Epidermal melanocyte (primary cell): Measurements from ENCODE around the gene CPEB2.
"Not testable (repeated sequence)": the region's sequence is repeated elsewhere in the genome, so short reads cannot be mapped to it uniquely, and the experiment has no call there.

Experiments
- DNase-seq: peaks from one replicate; pipeline ENCODE4 v3.0.0; 2011; ENCODE audit warnings: low spot score; ENCODE audit not compliant: insufficient read length

Gene CPEB2

DNA sequence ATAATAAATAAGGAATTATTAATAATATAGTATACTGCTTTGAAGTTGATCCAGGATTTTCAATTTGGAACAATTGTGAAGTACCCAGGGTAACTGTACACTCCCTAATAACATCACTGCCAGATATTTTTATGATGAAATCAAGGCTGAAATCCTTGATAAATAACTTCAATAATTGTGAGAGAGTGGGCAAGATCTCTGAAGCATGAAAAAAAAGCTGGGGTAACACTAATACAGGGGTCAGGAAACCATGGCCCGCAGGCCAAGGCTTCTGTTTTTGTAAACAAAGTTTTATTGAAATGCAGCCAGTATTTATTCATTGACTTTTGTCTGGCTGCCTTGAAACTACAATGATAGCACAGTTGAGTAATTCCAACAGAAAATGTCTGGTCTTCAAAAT lies 41.6 kb downstream of the CPEB2 start:
- DNase-seq: no peak

DNA sequence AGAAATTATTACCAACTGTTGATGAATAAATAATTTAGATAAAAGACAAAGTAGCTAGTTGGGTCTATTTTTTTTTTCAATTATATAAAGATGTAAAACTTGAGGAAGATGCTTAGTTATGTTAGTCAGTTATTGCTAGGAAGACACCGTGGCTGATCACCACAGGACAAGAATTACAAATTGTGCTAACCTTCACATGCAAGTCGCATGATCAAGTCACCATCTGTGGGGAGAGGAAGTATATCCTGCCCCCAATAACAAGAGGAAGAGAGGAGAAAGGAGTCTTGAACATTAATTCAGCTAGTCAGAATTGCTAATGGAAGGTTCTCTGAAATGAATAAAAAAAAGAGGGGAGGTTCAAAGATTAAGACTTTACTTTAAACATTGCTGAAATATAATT lies 52.3 kb downstream of the CPEB2 start:
- DNase-seq: no peak

DNA sequence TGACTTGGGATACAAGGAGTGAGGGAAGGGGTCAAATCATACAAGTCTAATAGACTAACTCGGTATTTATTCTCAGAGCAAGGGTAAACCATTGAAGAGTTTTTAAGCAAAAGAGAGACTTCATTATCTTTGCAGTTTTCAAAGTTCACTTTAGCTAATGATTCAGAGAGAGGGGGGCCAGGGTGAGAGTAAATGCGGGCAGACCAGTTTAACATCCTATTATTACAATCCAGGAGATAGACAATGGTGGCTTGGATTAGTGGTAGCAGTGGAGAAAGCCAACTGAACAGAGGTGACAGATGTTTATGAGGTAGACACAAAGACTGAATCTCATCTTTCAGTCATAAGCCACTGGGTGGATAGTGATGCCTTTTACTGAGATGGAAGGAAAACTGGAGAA lies 57.9 kb downstream of the CPEB2 start:
- DNase-seq: no peak

DNA sequence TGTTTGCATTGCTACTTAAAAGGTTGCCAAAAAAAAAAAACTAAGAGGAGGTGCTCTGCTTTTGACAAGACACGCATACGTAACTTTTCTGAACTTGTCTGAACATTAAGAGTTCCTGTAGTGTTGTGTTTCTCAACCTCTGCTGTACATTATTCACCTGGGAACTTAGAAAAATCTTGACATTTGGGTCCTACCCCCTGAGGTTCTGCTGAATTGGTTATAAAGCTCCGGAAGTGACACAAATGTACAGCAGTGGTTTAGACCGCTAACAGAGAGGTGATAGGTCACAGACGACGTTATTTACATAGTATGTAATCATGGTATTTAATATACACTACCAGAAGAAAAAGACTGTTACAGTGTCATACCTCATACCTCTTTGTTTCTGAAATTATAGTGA lies 61.1 kb downstream of the CPEB2 start:
- no peak for DNase-seq

DNA sequence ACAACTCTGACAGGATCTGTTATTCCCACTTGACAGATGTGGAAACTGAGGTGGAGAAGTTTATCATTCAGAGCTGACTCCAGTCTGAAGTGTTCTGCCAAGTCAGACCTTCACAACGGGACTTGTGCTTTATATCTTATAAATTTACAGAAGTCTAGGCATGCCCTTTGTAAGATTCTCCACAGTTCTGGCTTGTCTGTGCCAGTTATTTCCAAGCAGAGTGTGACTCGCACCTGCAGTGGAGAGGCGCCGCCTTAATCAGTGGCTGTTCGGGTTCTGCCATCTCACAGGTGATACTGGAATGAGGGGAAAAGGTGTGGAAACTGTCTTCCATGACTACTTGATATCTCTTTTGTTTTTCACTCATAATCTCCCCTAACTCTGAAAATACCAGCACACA lies 63.2 kb downstream of the CPEB2 start:
- DNase-seq: no peak

DNA sequence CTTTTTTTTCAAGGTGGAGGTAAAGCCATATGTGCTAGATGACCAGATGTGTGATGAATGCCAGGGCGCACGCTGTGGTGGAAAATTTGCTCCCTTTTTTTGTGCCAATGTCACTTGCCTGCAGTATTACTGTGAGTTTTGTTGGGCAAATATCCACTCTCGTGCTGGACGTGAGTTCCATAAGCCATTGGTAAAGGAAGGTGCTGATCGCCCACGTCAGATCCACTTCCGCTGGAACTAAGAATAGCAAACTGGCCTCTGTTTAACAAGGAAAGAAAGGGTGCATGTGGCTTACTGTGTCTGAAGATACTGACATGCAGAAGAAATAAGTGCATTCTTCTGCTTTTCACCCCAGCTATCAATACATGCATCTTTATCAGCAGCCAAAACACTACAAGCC lies 63.9 kb downstream of the CPEB2 start:
- DNase-seq: no peak

DNA sequence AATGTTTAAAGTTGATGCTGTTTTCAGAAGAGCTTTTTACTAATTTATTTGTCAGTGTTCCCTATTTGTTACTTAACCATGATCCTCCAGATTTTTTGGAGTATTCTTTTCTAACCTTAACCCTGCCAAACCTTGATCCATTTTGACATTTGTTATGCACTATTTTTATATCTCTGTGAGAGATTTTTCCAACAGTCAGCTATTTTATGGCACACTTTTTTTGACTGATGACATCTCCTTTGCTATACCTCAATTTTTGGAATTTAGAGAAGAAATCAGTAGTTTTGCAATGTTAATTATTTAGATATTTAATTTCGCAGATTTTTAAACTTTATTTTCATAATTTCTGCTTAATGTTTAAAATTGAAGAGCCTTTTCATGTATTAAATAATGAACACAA lies 66.0 kb downstream of the CPEB2 start:
- no peak for DNase-seq

DNA sequence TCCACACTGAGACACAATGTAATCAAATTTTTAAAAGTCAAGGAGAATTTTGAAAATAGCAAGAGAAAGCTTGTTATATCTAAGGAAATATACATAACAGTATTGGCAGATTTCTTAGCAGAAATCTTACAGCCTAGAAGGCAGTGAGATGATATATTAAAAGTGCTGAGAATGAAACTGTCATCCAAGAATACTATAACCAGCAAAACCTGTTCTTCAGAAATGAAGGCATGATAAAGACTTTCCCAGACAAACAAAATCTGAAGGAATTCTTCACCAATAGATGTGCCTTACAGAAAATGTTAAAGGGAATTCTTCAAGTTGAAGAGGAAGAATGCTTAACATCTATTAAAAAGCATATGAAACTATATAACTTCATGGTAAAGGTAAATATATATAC lies 73.6 kb downstream of the CPEB2 start:
- DNase-seq: no peak

DNA sequence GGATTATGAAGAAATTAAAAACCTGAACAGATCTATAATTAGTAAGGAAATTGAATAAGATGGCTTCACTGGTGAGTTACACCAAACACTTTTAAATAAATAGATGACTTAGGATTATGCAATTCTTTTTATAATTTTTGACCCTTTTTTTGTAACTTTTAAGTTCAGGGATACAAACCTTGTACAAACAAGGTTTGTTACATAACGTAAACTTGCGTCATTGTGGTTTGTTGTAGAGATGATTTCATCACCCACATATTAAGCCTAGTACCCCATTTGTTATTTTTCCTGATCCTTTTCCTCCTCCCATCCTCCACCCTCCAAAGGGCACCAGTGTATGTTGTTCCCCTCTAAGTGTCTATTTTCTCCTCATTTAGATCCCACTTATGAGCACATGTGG lies 75.7 kb downstream of the CPEB2 start:
- no peak for DNase-seq

DNA sequence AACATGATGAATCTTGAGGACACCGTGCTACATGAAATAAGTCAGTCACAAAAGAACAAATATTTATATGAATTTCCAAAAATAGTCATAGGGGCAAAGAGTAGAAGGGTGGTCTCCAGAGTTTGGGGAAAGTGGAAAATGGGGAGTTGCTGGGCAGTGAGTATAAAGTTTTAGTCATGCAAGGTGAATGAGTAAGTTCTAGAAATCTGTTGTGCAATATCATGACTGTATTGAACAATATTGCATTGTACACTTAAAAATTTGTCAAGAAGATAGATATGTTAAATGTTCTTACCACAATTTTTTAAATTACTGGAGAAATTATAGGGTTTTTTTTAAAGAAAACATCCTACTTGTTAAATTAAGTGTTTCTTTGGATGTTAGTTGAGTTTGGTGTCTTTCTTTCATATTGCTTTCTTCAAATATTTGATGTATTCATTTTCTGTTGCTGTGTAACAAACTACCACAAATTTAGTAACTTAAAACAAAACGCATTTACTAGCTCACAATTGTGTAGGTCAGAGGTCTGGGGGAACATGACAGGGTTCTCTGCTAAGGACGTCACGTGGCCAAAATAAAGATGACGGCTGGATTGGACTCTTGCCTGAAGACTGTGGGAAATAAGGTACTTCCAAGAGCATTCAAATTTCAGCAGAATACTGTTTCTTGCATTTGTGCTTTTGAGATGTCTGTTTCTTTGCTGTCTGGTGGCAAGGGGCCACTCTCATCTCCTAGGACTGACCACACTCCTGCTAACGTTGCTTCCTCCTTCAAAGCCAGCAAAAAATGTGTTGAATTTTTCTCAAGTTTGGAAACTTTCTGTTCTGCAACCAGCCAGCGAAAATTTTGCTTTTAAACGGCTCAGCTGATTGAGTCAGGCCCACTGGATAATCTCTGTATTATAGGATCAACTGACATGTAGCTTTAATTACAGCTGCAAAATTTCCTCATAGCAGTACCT lies 76.7 kb downstream of the CPEB2 start:
- DNase-seq: no peak

DNA sequence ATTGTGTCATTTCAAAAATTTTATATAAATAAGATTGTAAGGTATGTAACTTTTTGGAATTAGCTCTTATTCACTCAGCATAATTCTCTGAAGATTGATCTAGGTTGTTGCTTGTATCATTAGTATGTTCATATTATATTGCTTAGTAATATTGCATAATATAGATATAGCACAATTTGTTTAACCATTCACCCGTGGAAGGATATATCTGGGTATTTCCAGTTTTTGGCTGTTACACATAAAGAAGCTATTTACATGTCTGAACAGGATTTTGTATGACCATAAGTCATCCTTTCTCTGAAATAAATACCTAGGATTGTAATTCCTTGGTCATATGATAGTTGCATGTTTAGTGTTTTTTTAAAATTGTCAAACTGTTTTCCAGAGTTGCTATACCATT lies 82.5 kb downstream of the CPEB2 start:
- DNase-seq: no peak

DNA sequence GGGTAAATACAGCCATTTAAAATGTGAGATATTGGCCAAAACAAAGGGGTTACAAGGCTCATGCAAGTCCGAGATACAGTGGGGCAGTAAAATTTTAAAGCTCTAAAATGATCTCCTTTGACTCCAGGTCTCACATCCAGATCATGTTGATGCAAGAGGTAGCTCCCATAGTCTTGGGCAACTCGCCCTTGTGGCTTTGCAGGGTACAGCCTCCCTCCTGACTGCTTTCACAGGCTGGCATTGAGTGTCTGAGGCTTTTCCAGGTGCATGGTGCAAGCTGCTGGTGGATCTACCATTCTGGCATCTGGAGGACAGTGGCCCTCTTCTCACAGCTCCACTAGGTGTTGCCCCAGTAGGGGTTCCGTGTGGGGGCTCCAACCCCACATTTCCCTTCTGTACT lies 83.5 kb downstream of the CPEB2 start:
- not testable (repeated sequence) for DNase-seq

DNA sequence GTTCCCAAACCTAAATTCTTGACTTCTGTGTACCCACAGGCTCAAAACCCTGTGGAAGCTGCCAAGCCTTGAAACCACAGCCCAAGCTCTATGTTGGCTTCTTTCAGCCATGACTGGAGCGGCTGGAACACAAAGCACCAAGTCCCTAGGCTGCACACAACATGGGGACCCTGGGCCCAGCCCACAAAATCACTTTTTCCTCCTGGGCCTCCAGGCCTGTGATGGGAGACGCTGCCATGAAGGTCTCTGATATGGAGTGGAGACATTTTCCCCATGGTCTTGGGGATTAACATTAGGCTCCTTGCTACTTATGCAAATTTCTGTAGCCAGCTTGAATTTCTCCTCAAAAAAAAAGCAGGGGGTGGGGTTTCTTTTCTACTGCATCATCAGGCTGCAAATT lies 84.0 kb downstream of the CPEB2 start:
- not testable (repeated sequence) for DNase-seq

DNA sequence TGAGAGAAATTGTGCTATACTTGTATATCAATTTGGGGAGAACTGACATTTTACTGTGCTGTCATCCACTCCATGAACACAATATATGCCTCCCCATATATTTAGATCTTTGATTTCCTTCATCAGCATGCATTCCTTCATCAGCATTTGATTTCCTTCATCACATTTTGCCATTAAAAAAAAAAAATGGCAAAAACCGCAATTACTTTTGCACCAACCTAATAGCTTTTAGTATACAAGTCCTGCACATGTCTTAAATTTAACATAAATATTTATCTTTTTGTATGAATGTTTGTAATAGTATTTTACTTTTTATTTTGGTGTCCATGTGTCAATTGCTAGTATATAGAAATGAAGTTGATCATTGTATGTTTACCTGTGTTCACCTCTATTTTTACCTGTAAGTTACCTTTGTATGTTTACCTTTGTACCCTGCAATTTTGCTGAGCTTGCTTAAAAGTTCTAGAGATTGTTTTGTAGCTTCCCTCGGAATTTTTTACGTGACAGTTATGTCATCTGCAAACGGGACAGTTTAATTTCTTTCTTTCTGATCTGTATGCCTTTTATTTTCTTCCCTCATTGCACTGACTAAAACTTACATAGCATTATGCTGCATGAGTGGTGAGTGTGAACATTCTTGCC lies 86.2 kb downstream of the CPEB2 start:
- no peak for DNase-seq

DNA sequence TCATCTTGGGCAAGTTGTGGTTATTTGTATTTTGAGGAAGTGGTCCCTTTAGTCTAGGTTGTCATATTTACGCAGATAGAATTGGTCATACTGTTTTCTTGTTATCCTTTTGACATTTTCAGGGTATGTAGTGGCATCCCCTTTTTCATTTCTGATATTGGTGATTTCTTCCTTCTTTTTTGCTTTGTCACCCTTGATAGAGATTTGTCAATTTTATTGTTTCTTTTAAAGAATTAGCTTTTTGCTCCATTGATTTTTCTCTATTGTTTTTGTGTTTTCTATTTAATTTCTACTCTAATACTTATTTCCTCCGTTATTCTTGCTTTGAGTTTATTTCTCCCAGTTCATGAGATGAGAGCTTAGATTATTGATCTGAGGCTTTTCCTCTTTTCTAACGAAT lies 87.7 kb downstream of the CPEB2 start:
- DNase-seq: no peak

DNA sequence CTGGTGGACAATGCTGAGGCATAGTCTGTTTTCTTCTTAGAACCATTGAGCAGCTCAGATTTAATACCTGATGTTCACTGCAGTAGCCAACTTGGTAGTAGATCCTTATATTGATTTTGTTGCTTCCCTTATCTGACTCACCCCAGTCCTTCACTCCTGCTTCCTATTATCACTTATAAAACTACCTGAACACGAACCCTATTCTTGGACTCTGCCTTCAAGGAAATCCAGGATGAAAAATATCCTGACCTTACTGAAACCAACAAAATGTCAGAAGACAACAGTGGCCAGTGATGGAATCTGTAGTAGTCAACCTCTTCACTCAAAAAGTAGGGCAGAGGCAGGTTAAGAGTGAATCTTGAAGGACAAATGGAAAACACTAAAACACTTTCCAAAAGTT lies 98.1 kb downstream of the CPEB2 start:
- no peak for DNase-seq

DNA sequence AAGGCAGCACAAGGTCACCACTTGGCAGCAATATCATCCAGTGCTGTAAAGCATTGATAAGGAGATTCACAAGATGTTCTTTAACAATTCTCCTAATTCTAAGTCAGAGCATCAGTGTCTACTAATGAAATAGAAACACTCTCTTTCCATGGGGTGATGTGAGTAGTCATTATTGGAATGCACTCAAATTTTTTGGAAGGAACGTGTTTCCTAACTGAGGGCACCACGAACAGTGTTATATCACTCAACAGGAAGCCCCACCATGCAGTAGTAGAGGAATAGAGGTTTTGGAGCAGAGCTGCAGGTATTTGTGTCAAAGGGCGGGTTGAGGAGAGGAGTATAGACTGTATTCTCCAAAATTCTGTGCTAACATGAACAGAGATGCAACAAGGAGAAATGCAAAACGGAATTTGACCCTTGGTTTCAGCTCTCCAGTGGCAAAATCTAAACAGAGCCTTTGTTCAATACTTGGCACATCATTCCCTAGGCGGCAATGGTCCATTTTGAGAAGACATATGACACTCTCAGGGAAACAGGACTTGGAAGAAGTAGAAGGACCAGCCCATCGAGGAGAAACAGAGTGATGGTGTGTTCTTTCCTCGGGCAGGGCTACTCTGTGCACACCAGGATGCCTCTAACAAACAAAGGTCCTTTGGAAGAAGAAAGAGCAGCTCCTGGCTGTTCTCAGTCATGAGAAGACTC lies 98.9 kb downstream of the CPEB2 start:
- DNase-seq: no peak

DNA sequence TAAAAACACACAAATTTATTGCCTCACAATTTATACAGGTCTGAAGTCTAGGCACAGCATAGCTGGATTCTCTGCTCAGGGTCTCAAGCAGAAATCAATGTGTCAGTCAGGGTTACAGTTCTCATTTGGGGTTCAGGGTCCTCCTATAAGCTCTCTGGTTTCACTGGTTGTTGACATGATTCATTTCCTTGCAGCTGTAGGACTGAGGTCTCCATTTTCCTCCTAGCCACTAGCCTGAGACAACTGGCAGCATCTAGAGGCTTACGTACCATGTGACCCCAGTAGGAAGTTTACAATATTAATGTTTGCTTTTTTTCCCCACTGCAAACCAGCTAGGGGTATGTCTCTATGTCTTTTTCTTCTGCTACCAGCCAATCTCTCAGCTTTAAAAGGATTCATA lies 102.5 kb downstream of the CPEB2 start:
- no peak for DNase-seq

DNA sequence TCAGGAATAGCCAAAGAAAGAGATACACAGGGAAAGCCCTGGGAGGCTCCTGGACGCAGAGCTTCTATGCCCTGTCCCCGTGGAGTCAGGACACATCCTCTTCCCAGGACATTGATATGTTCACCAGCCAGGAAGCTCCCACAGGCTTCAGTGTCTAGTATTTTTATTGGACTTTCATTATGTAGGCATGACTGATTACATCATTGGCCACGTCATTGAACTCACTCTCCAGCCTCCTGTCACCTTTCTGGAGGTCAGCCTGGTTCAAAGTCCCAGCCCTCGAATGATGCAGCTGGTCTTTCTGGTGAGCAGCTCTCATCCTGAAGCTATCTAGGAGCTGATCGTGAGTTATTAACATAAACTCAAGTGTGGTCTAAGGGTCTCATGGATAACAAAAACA lies 104.1 kb downstream of the CPEB2 start:
- DNase-seq: no peak

DNA sequence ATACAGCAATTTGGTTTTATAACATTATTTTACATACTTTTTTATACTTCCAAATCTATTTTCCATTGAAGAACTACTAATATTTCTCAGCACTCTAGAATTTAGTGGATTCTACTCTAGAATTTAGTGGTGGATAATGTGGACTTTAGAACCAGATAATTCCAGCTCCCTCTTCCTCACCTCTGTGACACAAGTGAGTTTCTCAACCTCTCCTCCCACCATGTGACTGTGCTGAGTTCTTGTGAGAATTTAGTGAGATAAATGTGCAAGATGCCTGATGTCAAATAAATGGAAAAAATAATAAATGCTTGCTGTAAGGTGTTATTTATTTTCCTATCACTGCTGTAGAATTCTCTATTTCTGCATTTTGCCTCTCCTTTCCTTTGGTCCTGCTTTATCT lies 107.3 kb downstream of the CPEB2 start:
- no peak for DNase-seq

DNA sequence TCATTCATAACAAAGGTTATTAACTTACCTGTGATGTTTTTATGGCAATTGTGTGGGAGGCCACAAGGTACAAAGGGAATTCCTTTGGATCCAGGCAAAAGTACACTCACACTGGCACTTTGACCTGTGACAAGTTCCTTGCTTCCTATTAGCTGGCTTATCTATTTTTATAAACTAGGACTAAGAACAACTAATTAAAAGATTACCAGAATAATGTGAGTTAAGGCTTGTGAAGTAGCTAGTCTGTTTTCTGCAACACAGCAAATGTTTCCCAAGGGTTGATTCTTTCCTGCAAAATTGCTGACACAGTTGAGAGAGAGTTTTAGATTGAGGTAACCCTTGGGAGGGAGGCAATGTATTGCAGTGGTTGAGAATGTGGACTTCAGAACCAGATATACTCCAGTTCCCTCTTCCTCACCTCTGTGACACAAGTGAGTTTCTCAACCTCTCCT lies 107.9 kb downstream of the CPEB2 start:
- DNase-seq: no peak

DNA sequence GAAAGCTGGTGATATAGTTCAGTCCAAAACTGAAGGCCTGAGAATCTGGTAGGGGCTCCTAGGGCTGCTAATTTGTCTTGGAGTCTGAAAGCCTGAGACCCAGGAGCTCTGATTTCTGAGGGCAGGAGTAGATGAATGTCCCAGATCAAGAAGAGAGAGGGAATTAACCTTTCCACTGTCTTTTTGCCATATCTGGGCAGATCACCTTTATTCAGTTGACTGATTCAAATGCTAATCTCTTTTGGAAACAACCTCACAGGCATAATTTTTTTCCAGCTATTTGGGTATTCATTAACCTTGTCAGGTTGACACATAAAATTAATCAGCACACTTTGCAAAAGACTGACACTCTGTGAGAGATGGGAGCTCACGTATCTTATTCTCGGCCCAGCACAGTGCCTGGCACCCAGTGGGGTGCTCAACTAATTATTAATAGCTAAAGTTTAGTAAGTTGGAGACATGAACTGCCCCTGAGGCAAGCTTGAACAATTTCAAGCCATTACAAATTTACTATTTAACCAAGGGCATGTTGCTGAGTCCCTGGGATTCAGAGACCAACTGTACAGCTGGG lies 114.3 kb downstream of the CPEB2 start:
- no peak for DNase-seq
